GM12892 (cell line): ENCODE data around the gene TMPRSS4.

Experiments
- POLR2A ChIP-seq: IDR thresholded peaks from 2 replicates; pipeline ENCODE4 v1.6.1; 2011; ENCODE audit warnings: low read depth, low read length, control low read depth
- TAF1 ChIP-seq: IDR thresholded peaks from 2 replicates; pipeline ENCODE4 v1.6.1; 2011; ENCODE audit warnings: low read depth, mild to moderate bottlenecking, control low read depth, low read length, borderline replicate concordance

GRCh38 chr11:118114266-118114665, 37.4 kb downstream of the TMPRSS4 start:
- TF ChIP-seq POLR2A (no peak), TAF1 (no peak)
